Measurements from ENCODE around the gene ITGB3.
"Not testable (repeated sequence)": the region's sequence is repeated elsewhere in the genome, so short reads cannot be mapped to it uniquely, and the experiment has no call there.

ITGB3 gene

GRCh38 chr17:47217279-47217678, 36.3 kb upstream of the ITGB3 start:
- H3K4me3 Mint-ChIP-seq; H3K36me3 Mint-ChIP-seq (ENCODE audit: low read depth); H3K27ac Mint-ChIP-seq; H3K9me3 Mint-ChIP-seq; H3K27me3 Mint-ChIP-seq: not testable (repeated sequence)
- peaks cover 46% of the 10 kb centered on the region for H3K4me1 Mint-ChIP-seq (ENCODE audit: low read depth)

- Mint-ChIP-seq H3K4me3 (no peak overlapping the region), H3K36me3 (ENCODE audit: low read depth) (peaks cover 1% of the 10 kb centered on the region), H3K27ac (no peak overlapping the region), H3K27me3 (no peaks in the 10 kb centered on the region), H3K9me3 (peaks cover 6% of the 10 kb centered on the region), H3K4me1 (ENCODE audit: low read depth) (peaks cover 46% of the 10 kb centered on the region)
Measured at GRCh38 chr17:47218896-47219430, 34.7 kb upstream of the ITGB3 start.

- Mint-ChIP-seq H3K4me3 (no peak overlapping the region), H3K27me3 (no peaks in the 10 kb centered on the region), H3K9me3 (peaks cover 12% of the 10 kb centered on the region), H3K27ac (no peak overlapping the region), H3K36me3 (ENCODE audit: low read depth) (peaks cover 7% of the 10 kb centered on the region), H3K4me1 (ENCODE audit: low read depth) (peaks cover 46% of the 10 kb centered on the region)
Measured at GRCh38 chr17:47219621-47220475, 33.8 kb upstream of the ITGB3 start.

- Mint-ChIP-seq H3K4me3 (no peak overlapping the region), H3K36me3 (ENCODE audit: low read depth) (peaks cover 7% of the 10 kb centered on the region), H3K9me3 (peaks cover 12% of the 10 kb centered on the region), H3K27me3 (no peaks in the 10 kb centered on the region), H3K27ac (no peak overlapping the region), H3K4me1 (ENCODE audit: low read depth) (peaks cover 46% of the 10 kb centered on the region)
Measured at GRCh38 chr17:47220531-47220999, 33.1 kb upstream of the ITGB3 start.

- H3K9me3 Mint-ChIP-seq, result peaks cover 12% of the 10 kb centered on the region
- H3K27ac Mint-ChIP-seq, result no peak overlapping the region
- no peaks in the 10 kb centered on the region for H3K27me3 Mint-ChIP-seq
- H3K4me3 Mint-ChIP-seq, result no peak overlapping the region
- H3K4me1 Mint-ChIP-seq (ENCODE audit: low read depth), result peaks cover 46% of the 10 kb centered on the region
- peaks cover 7% of the 10 kb centered on the region for H3K36me3 Mint-ChIP-seq (ENCODE audit: low read depth)
Measured at GRCh38 chr17:47221154-47221553, 32.5 kb upstream of the ITGB3 start.

- Mint-ChIP-seq H3K27ac (no peak overlapping the region), H3K9me3 (peaks cover 12% of the 10 kb centered on the region), H3K27me3 (no peaks in the 10 kb centered on the region), H3K4me1 (ENCODE audit: low read depth) (peaks cover 42% of the 10 kb centered on the region), H3K4me3 (no peak overlapping the region), H3K36me3 (ENCODE audit: low read depth) (peaks cover 7% of the 10 kb centered on the region)
Measured at GRCh38 chr17:47222047-47222446, 31.6 kb upstream of the ITGB3 start.

GRCh38 chr17:47223007-47223406, 30.6 kb upstream of the ITGB3 start:
- no peaks in the 10 kb centered on the region for H3K27me3 Mint-ChIP-seq
- peaks cover 36% of the 10 kb centered on the region for H3K4me1 Mint-ChIP-seq (ENCODE audit: low read depth)
- H3K27ac Mint-ChIP-seq, result no peak overlapping the region
- H3K9me3 Mint-ChIP-seq, result peaks cover 12% of the 10 kb centered on the region
- no peak overlapping the region for H3K4me3 Mint-ChIP-seq
- H3K36me3 Mint-ChIP-seq (ENCODE audit: low read depth), result peaks cover 7% of the 10 kb centered on the region

- Mint-ChIP-seq H3K4me1 (ENCODE audit: low read depth) (peaks cover 32% of the 10 kb centered on the region), H3K4me3 (no peak overlapping the region), H3K9me3 (peaks cover 12% of the 10 kb centered on the region), H3K27ac (no peak overlapping the region), H3K27me3 (no peaks in the 10 kb centered on the region), H3K36me3 (ENCODE audit: low read depth) (peaks cover 7% of the 10 kb centered on the region)
Measured at GRCh38 chr17:47223460-47223859, 30.2 kb upstream of the ITGB3 start.

GRCh38 chr17:47224077-47224476, 29.6 kb upstream of the ITGB3 start:
- H3K36me3 Mint-ChIP-seq (ENCODE audit: low read depth); H3K4me3 Mint-ChIP-seq; H3K27me3 Mint-ChIP-seq; H3K27ac Mint-ChIP-seq: not testable (repeated sequence)
- H3K4me1 Mint-ChIP-seq (ENCODE audit: low read depth), result peaks cover 26% of the 10 kb centered on the region
- peaks cover 12% of the 10 kb centered on the region for H3K9me3 Mint-ChIP-seq

- no peaks in the 10 kb centered on the region for H3K27me3 Mint-ChIP-seq
- peaks cover 7% of the 10 kb centered on the region for H3K36me3 Mint-ChIP-seq (ENCODE audit: low read depth)
- H3K4me1 Mint-ChIP-seq (ENCODE audit: low read depth), result peaks cover 24% of the 10 kb centered on the region
- H3K27ac Mint-ChIP-seq, result no peak overlapping the region
- H3K9me3 Mint-ChIP-seq, result peaks cover 12% of the 10 kb centered on the region
- H3K4me3 Mint-ChIP-seq, result no peak overlapping the region
Measured at GRCh38 chr17:47224966-47225365, 28.7 kb upstream of the ITGB3 start.

- H3K36me3 Mint-ChIP-seq (ENCODE audit: low read depth), result peaks cover 7% of the 10 kb centered on the region
- peaks cover 12% of the 10 kb centered on the region for H3K9me3 Mint-ChIP-seq
- H3K4me1 Mint-ChIP-seq (ENCODE audit: low read depth), result peaks cover 24% of the 10 kb centered on the region
- H3K27me3 Mint-ChIP-seq, result peaks cover under 1% of the 10 kb centered on the region
- no peak overlapping the region for H3K27ac Mint-ChIP-seq
- no peak overlapping the region for H3K4me3 Mint-ChIP-seq
Measured at GRCh38 chr17:47225436-47225858, 28.2 kb upstream of the ITGB3 start.

GRCh38 chr17:47225911-47226688, 27.5 kb upstream of the ITGB3 start:
- no peak overlapping the region for H3K27ac Mint-ChIP-seq
- H3K9me3 Mint-ChIP-seq, result peaks cover 12% of the 10 kb centered on the region
- peaks cover 7% of the 10 kb centered on the region for H3K36me3 Mint-ChIP-seq (ENCODE audit: low read depth)
- peaks cover 21% of the 10 kb centered on the region for H3K4me1 Mint-ChIP-seq (ENCODE audit: low read depth)
- peaks cover 6% of the 10 kb centered on the region for H3K27me3 Mint-ChIP-seq
- H3K4me3 Mint-ChIP-seq, result no peak overlapping the region

GRCh38 chr17:47227862-47228261, 25.8 kb upstream of the ITGB3 start:
- Mint-ChIP-seq H3K27ac (no peak overlapping the region), H3K36me3 (ENCODE audit: low read depth) (peaks cover 7% of the 10 kb centered on the region), H3K9me3 (peaks cover 12% of the 10 kb centered on the region), H3K4me1 (ENCODE audit: low read depth) (peaks cover 15% of the 10 kb centered on the region), H3K27me3 (peaks cover 6% of the 10 kb centered on the region), H3K4me3 (no peak overlapping the region)

GRCh38 chr17:47229535-47230443, 23.8 kb upstream of the ITGB3 start:
- H3K36me3 Mint-ChIP-seq (ENCODE audit: low read depth), result no peaks in the 10 kb centered on the region
- H3K27ac Mint-ChIP-seq, result no peak overlapping the region
- peaks cover 15% of the 10 kb centered on the region for H3K4me1 Mint-ChIP-seq (ENCODE audit: low read depth)
- H3K4me3 Mint-ChIP-seq, result peak overlapping the region; percentile 62
- no peaks in the 10 kb centered on the region for H3K9me3 Mint-ChIP-seq
- H3K27me3 Mint-ChIP-seq, result peaks cover 6% of the 10 kb centered on the region

Measured in stimulated activated naive CD8-positive, alpha-beta T cell treated with anti-CD3 and anti-CD28 coated beads, Interleukin-15, Interleukin-2, amounts not matched to agents 100 ng/mL and 50 ng/mL, for 24 hours (primary cell).